GM20000 (cell line): ENCODE measurements around the gene SFTA2.

ENCODE experiments used
- DNase-seq: peaks from one replicate; pipeline ENCODE4 v3.0.0; 2012; ENCODE audit warnings: low spot score
- CTCF ChIP-seq: IDR thresholded peaks from 2 replicates; pipeline ENCODE4 v1.5.1; 2012; ENCODE audit warnings: mild to moderate bottlenecking, control low read depth; ENCODE audit errors: extremely low read depth, missing control alignments

The SFTA2 gene

GRCh38 chr6:30889921-30890645 is 41.9 kb downstream of the SFTA2 start:
- no peak for TF ChIP-seq CTCF
- no peak for DNase-seq

- no peak for TF ChIP-seq CTCF
- DNase-seq = no peak
These were observed 42.5 kb downstream of the SFTA2 start for GRCh38 chr6:30889496-30889885.

- no peak for DNase-seq
- TF ChIP-seq CTCF = no peak
These were observed 43.0 kb downstream of the SFTA2 start for GRCh38 chr6:30888816-30889495.

DNA sequence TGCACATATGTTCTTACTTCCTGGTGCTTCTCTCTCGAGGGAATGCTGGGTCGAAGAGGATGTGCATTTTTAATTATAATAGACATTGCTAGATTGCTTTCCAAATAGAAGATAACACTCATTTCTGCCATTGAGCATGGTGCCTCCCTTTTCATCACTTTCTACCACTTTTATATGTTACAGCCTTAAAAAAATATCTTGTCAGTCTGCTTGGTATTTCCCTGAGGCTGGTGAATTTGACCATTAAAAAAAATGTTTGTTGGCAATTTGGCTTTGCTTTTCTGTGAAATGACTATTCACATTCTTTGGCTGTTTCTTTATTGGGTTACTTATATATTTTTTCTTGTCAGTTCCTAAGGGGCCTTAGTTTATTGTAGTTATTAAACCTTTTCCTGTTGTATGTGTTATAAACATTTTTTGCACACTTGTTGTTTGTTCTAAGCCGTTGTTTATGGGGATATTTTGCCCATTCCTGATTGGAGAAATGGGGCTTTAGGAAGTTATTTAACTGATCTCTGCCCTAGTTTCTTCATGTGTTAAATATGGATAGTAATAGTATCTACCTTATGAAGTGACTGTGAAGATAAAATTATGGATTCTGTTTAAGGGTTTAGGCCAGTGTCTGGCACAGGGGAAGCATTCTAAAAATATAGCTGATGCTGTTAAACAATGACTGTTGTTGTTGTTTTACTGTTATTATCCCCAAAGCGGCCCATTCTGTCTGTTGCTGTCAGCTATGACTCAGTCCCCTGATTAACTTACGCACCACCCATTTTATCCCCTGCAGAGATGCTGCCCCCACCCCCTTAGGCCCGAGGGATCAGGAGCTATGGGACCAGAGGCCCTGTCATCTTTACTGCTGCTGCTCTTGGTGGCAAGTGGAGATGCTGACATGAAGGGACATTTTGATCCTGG is 43.8 kb downstream of the SFTA2 start:
- TF ChIP-seq CTCF = no peak
- DNase-seq = no peak

GRCh38 chr6:30886897-30887255 is 45.1 kb downstream of the SFTA2 start:
- no peak for TF ChIP-seq CTCF
- DNase-seq = no peak

DNA sequence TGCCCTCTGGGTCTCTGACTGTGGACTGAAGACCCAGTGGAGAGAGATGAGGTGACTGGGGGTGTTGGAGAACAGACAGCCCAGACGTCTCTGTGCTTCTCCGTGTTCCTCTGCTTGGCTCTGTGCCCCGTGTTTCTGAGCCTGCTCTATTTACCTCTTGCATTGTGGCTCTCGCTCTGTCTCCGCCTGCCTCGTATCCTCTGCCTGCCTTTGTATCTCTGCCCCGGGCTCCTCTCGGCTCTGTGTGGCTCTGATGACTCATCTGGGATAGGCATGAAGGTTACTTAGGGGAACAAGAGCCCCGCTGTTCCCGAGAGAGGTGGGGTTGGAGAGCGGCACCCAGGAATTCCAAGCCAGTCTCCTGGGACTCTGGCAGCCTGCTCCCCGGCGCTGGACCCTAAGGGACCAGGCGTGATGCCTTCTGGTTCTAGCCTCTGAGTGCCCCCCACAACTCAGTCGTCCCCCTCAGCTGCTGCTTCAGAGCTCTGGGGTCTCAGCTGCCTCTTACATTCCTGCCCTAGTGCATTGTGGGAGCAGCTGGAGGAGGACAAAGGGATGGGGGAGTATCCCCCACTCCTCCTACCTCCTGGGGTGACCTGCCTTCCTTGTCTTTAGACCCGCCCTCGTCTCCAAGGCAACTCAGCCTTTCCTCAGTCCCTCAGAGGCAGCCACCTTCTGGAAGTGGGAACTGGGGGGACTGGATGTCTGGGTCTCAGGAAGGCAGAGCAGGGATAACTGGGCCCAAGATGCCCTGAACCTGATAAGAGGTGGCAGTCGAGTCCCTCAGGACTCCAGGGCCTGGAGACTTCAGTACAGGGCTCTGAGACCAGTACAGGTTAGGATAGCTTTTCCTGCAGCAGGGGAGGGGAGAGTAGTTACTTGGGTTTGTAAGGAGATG is 45.7 kb downstream of the SFTA2 start:
- TF ChIP-seq CTCF = no peak
- DNase-seq = peak; percentile 28
